ENCODE results near the gene TMCO1. TPM values are rescaled to one million over a fixed set of nuclear protein-coding genes. Genes with fewer than 3 reads are reported as not detected.
"Not testable (repeated sequence)": the region's sequence is repeated elsewhere in the genome, so short reads cannot be mapped to it uniquely, and the experiment has no call there.

Gene TMCO1
- total RNA-seq, 2 experiments from 2014 or later: 57.9 to 60.8 TPM

DNA sequence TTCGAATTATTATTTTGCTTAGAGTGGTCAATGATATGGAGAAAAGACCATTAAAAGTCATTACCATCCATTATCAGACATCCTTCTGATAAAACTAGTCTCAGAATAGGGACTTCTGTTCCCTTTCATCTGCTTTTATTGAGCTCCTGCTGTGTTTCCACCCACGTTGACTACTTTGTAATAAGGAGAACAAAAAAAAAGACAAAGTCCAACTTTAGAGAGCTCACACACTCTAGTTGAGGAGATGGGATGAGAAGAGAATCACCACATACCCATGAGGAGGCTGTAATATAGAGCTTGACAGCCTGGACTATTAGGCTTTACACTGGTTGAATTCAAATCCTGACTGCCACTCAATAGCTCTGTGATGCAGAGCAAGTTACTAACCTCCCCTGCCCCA, 42.5 kb downstream of the TMCO1 start:
- Mint-ChIP-seq H3K27me3 (no peaks in the 10 kb centered on the region), H3K9me3 (no peaks in the 10 kb centered on the region), H3K27ac (no peak overlapping the region), H3K4me3 (no peak overlapping the region), H3K36me3 (ENCODE audit: low read depth) (peaks cover 14% of the 10 kb centered on the region), H3K4me1 (ENCODE audit: low read depth) (no peaks in the 10 kb centered on the region)
- ChIA-PET CTCF (no interaction called here), POLR2A (interaction anchor here (1.3 kb wide), 1 partner anchor 28 kb away, joined by 3 read pairs; the partner anchor contains the start of gene ALDH9A1)
- TF ChIP-seq, protein P1, sequence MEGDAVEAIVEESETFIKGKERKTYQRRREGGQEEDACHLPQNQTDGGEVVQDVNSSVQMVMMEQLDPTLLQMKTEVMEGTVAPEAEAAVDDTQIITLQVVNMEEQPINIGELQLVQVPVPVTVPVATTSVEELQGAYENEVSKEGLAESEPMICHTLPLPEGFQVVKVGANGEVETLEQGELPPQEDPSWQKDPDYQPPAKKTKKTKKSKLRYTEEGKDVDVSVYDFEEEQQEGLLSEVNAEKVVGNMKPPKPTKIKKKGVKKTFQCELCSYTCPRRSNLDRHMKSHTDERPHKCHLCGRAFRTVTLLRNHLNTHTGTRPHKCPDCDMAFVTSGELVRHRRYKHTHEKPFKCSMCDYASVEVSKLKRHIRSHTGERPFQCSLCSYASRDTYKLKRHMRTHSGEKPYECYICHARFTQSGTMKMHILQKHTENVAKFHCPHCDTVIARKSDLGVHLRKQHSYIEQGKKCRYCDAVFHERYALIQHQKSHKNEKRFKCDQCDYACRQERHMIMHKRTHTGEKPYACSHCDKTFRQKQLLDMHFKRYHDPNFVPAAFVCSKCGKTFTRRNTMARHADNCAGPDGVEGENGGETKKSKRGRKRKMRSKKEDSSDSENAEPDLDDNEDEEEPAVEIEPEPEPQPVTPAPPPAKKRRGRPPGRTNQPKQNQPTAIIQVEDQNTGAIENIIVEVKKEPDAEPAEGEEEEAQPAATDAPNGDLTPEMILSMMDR (IDR thresholded peaks at IDR 0.05): no peak
- DNase-seq (no peak), ATAC-seq (no peak)
- intact Hi-C loops (cut with micrococcal nuclease): no loop called here

DNA sequence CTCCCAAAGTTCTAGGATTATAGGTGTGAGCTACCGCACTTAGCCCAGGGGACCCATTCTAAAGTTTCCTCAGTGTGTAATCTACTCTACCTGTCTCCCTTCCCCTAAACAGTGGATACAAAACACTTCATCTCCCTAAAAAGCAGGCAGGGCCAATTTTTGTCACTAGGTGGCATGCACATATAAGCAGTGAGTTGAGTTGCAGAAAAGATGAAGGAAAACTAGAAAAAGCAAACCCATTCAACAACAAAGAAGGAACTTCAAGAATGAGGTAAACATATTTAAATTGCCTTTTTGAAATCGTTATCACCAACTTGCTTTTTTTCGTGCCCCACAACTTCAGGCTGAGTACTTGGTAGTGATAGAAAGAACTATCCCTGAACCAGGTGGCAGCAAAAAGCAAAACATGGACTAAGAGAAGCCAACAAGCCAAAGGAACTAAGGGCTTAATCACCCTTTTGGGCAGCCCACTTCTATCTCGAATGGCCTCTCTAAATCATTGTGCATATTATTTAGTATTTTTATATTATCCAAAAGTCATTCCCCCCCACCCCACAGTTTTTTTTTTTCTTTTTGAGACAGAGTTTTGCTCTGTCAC, 50.7 kb downstream of the TMCO1 start:
- CTCF ChIA-PET: interaction anchor here (0.7 kb wide), 1 partner anchor 72 kb away, joined by 3 read pairs; no protein-coding TSS in a partner anchor
- DNase-seq (peak; percentile 65), ATAC-seq (peak; percentile 30)
- TF ChIP-seq, protein P1 (IDR thresholded peaks at IDR 0.05): peak; percentile 43
- Mint-ChIP-seq H3K27ac (no peak overlapping the region), H3K4me3 (no peak overlapping the region), H3K27me3 (no peaks in the 10 kb centered on the region), H3K4me1 (ENCODE audit: low read depth) (no peaks in the 10 kb centered on the region), H3K9me3 (no peaks in the 10 kb centered on the region), H3K36me3 (ENCODE audit: low read depth) (no peaks in the 10 kb centered on the region)
- POLR2A ChIA-PET: no interaction called here
- intact Hi-C loops (cut with micrococcal nuclease): loop anchor here (2.0 kb wide), 1 partner anchor 195 kb away; no protein-coding TSS in a partner anchor

DNA sequence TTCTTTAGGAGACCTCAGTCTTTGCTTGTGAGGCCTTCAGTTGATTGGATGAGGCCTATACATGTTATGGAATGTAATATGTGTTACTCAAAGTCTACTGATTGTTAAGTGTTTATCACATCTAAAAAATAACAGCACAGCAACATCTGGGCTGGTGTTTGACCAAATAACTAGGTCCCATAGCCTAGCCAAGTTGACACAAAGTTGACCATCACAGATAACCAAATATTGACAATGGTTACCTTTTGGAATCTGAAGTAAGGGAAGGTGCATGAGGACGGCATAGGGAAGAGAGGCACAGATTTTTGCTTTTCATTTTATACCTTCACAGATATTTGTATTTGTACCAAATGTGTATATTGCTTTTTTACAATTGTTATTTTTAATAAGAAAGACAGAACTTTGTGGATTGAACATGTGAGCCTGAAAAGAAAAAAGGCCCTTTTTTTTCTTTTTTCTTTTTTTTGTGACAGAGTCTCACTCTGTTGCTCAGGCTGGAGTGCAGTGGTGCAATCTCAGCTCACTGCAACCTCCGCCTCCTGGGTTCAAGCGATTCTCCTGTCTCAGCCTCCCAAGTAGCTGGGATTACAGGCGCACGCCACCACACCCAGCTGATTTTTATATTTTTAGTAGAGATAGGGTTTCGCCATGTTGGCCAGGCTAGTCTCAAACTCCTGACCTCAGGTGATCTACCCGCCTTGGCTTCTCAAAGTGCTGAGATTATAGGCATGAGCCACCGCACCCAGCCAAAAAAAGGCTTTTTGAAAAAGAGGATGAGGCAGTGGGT, 52.2 kb downstream of the TMCO1 start:
- intact Hi-C loops (cut with micrococcal nuclease); DNase-seq; H3K36me3 Mint-ChIP-seq (ENCODE audit: low read depth); H3K27me3 Mint-ChIP-seq; POLR2A ChIA-PET; H3K9me3 Mint-ChIP-seq; H3K4me1 Mint-ChIP-seq (ENCODE audit: low read depth); H3K27ac Mint-ChIP-seq; ATAC-seq; H3K4me3 Mint-ChIP-seq: not testable (repeated sequence)
- CTCF ChIA-PET: interaction anchor here (0.6 kb wide), 1 partner anchor 207 kb away, joined by 3 read pairs; no protein-coding TSS in a partner anchor

DNA sequence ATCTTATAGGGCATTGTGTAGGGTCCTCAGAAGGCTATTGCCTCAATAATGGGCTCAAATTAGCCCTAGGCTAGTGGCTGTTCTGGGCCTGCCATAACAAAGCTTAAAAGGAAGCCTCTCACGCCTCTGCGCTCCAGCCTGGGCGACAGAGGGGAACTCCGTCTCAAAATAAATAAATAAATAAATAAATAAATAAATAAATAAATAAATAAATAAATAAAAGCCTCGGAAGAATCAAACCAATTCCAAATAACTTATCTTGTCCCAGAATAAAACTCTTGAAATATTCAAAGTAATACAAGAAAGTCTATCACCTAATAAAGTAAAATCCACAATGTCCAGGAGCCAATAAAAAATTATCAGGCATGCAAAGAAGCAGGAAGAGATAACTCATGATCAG, 55.9 kb downstream of the TMCO1 start:
- TF ChIP-seq, protein P1 (IDR thresholded peaks at IDR 0.05): no peak
- Mint-ChIP-seq H3K4me1 (ENCODE audit: low read depth) (no peaks in the 10 kb centered on the region), H3K27me3 (no peaks in the 10 kb centered on the region), H3K27ac (no peak overlapping the region), H3K4me3 (no peak overlapping the region), H3K9me3 (no peaks in the 10 kb centered on the region), H3K36me3 (ENCODE audit: low read depth) (no peaks in the 10 kb centered on the region)
- ChIA-PET POLR2A (no interaction called here), CTCF (interaction anchor here (1.3 to 2.1 kb wide), 2 partner anchors 111 to 212 kb away, joined by 4 to 6 read pairs; no protein-coding TSS in a partner anchor)
- DNase-seq (no peak), ATAC-seq (no peak)
- intact Hi-C loops (cut with micrococcal nuclease): no loop called here

DNA sequence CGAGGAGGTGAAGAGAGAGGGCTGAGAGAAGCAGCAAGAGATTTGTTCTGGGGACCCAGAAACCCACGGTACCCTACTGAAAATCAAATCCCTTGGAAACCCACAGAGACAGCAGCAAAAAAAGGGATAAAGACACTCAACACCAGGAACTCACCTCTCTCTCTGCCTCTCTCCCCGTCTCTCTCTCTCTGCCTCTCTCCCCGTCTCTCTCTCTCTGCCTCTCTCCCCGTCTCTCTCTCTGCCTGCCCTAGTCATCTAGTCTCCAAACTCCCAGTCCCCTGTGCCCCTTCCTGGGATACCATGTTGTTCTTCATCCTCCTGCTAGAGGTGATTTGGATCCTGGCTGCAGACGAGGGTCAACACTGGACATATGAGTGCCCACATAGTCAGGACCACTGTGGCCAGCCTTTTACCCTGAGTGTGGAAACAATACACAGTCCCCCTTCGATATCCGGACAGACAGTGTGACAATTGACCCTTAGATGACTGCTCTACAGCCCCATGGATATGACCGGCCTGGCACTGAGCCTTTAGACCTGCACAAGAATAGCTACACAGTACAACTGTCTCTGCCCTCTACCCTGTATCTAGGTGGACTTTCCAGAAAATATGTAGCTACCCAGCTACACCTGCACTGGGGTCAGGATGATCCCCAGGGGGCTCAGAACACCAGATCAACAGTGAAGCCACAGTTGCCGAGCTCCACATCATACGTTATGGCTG, 60.5 kb downstream of the TMCO1 start:
- no peaks in the 10 kb centered on the region for H3K36me3 Mint-ChIP-seq (ENCODE audit: low read depth)
- TF ChIP-seq, protein P1 (IDR thresholded peaks at IDR 0.05): no peak
- POLR2A ChIA-PET: no interaction called here
- ATAC-seq: no peak
- DNase-seq: no peak
- CTCF ChIA-PET: interaction anchor here (0.7 kb wide), 1 partner anchor 16 kb away, joined by 3 read pairs; no protein-coding TSS in a partner anchor
- intact Hi-C loops (cut with micrococcal nuclease): no loop called here
- H3K27ac Mint-ChIP-seq: no peak overlapping the region
- H3K4me1 Mint-ChIP-seq (ENCODE audit: low read depth): no peaks in the 10 kb centered on the region
- H3K4me3 Mint-ChIP-seq: no peak overlapping the region
- H3K27me3 Mint-ChIP-seq: peaks cover 2% of the 10 kb centered on the region
- no peaks in the 10 kb centered on the region for H3K9me3 Mint-ChIP-seq

Data from activated CD8-positive, alpha-beta T cell treated with anti-CD3 and anti-CD28 coated beads for 36 hours (primary cell).